ENCODE measurements around the gene MUC13.

Gene MUC13, protein sequence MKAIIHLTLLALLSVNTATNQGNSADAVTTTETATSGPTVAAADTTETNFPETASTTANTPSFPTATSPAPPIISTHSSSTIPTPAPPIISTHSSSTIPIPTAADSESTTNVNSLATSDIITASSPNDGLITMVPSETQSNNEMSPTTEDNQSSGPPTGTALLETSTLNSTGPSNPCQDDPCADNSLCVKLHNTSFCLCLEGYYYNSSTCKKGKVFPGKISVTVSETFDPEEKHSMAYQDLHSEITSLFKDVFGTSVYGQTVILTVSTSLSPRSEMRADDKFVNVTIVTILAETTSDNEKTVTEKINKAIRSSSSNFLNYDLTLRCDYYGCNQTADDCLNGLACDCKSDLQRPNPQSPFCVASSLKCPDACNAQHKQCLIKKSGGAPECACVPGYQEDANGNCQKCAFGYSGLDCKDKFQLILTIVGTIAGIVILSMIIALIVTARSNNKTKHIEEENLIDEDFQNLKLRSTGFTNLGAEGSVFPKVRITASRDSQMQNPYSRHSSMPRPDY

DNA sequence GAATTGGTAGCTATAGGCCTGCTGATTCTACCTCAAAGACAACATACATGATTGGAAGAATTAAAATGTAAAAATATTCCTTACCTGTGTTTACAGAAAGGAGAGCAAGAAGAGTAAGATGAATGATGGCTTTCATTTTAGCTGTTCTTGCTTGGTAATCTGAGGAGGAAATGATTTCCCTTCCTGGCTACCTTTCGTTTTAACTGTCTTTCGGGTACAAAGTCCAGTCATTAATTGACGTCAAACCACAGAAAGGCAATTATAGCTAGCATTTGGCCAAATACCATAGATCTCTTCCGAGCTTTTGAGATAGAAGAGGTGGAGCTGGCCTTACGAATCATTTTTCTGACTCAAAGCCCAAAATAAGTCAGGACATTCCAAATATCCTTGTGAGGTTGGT is at the start of gene MUC13:
Gene MUC13, minus strand, starts transcription at position 175 of the 400 bp plus-strand sequence. Its CDS starts 39 bp downstream, at position 136.
- no peak within 1 kb of the TSS for H3K4me3 Mint-ChIP-seq

DNA sequence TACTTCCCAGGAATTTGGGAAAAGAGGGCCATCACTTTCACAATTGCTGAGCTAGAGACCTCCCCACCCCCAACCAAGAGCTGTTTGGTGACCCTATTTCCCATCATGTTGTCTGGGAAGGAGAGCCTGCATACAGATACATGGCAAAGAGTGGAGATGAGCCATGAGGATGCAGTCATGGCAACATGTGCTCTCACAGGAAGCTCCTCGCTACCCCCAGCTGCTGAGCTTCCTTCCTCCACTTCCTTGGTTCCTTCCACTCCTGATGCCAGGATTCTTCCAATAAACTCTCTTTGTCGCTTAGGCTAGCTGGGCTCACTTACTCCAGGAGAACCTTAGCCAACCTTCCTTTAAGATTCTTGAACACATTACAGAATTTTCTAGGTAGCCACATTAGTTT is 48.3 kb upstream of the MUC13 start:
- H3K4me3 Mint-ChIP-seq: no peak overlapping the region
- no peak for DNase-seq (ENCODE audit: low spot score)
- H3K27me3 Mint-ChIP-seq (ENCODE audit: low read depth): no peaks in the 10 kb centered on the region
- no peak overlapping the region for H3K27ac Mint-ChIP-seq
- H3K9me3 Mint-ChIP-seq: no peaks in the 10 kb centered on the region
- H3K4me1 Mint-ChIP-seq (ENCODE audit: low read depth): peaks cover 3% of the 10 kb centered on the region
- H3K36me3 Mint-ChIP-seq (ENCODE audit: low read depth): peaks cover 20% of the 10 kb centered on the region

More for the DNA sequence above, at the start of gene MUC13:
- H3K9me3 Mint-ChIP-seq: no peaks in the 10 kb centered on the region
- no peak within 1 kb of the TSS for H3K27ac Mint-ChIP-seq
- H3K27me3 Mint-ChIP-seq (ENCODE audit: low read depth): peaks cover 37% of the 10 kb centered on the region
- no peak for DNase-seq (ENCODE audit: low spot score)
- H3K4me1 Mint-ChIP-seq (ENCODE audit: low read depth): no peaks in the 10 kb centered on the region
- H3K36me3 Mint-ChIP-seq (ENCODE audit: low read depth): no peaks in the 10 kb centered on the region

DNA sequence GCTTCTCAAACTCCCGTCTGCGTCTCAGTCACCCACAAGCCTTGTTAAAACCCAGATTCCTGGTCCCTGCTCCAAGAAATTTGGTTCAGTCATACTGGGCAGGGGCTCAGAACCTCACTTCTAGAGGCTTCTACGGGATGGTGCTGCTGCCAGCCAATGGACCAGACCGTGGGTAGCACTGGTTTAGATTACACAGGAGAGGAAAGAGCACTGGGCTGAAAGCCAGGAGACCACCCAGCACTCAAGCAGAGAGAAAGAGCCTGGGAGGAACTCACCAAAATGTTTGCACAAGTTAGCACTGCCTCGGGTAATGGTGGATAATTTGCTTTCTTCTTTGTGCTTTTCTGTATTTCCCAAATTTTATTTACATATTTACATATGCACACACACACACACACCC is 46.9 kb upstream of the MUC13 start:
- no peak overlapping the region for H3K4me3 Mint-ChIP-seq
- H3K4me1 Mint-ChIP-seq (ENCODE audit: low read depth): peaks cover 3% of the 10 kb centered on the region

DNA sequence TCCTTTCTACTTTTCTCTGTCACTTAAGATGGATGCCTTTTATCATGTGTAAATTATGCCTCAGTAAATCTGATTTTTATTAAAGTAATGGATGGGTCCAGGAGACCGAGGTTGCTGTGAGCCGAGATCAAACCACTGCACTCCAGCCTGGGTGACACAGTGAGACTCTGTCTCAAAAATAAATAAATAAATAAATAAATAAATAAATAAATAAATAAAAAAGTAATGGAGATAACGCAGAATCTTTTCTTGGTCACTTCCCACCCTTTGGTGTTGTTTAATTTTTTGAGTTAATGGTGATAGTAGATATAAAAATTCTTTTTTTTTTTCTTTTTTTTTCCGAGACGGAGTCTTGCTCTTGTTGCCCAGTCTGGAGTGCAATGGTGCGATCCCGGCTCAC is 44.1 kb upstream of the MUC13 start:
- no peaks in the 10 kb centered on the region for H3K9me3 Mint-ChIP-seq
- no peak overlapping the region for H3K4me3 Mint-ChIP-seq
- no peak for DNase-seq (ENCODE audit: low spot score)
- H3K27ac Mint-ChIP-seq: no peak overlapping the region
- H3K27me3 Mint-ChIP-seq (ENCODE audit: low read depth): no peaks in the 10 kb centered on the region
- peaks cover 4% of the 10 kb centered on the region for H3K4me1 Mint-ChIP-seq (ENCODE audit: low read depth)
- H3K36me3 Mint-ChIP-seq (ENCODE audit: low read depth): peaks cover 20% of the 10 kb centered on the region

More for the DNA sequence above, 46.9 kb upstream of the MUC13 start:
- H3K36me3 Mint-ChIP-seq (ENCODE audit: low read depth): peaks cover 29% of the 10 kb centered on the region
- no peaks in the 10 kb centered on the region for H3K27me3 Mint-ChIP-seq (ENCODE audit: low read depth)
- DNase-seq (ENCODE audit: low spot score): no peak
- H3K27ac Mint-ChIP-seq: no peak overlapping the region
- no peaks in the 10 kb centered on the region for H3K9me3 Mint-ChIP-seq

DNA sequence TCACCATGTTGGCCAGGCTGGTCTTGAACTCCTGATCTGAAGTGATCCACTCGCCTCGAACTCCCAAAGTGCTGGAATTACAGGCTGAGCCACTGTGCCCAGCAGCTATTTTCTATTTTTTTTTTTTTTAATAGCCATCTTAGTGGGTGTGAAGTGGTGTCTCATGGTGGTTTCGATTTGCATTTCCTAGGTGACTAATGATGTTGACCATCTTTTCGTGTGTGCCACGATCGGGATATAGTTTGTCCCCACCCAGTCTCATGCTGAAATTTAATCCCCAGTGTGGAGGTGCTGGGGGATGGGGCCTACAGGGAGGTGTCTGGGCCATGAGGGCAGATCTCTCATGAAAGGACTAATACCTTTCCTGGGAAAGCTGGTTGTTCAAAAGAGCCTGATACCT is 41.8 kb upstream of the MUC13 start:
- H3K4me1 Mint-ChIP-seq (ENCODE audit: low read depth): peaks cover 4% of the 10 kb centered on the region
- H3K9me3 Mint-ChIP-seq: no peaks in the 10 kb centered on the region
- no peak for DNase-seq (ENCODE audit: low spot score)
- no peak overlapping the region for H3K4me3 Mint-ChIP-seq
- H3K27me3 Mint-ChIP-seq (ENCODE audit: low read depth): no peaks in the 10 kb centered on the region
- peaks cover 23% of the 10 kb centered on the region for H3K36me3 Mint-ChIP-seq (ENCODE audit: low read depth)
- H3K27ac Mint-ChIP-seq: no peak overlapping the region

DNA sequence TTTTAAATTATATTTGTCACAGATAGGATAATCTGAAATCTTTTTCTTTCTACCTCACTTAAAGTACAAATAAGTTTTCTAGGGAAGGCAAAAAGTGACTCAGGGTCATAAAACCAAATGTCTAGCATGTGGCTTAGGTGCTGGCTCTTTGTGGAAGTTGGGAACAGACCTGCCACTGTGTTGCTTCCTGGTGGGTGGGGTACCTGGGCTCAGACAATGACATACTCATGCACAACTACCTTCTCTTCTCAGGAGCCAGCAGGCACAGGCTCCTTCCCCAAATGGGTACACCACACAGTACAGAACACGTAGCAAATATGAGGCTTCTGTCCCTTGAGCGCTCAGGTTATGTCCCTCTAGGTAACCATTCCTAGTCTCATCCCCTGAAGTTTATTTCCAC is 40.1 kb upstream of the MUC13 start:
- H3K27me3 Mint-ChIP-seq (ENCODE audit: low read depth): no peaks in the 10 kb centered on the region
- H3K36me3 Mint-ChIP-seq (ENCODE audit: low read depth): peaks cover 31% of the 10 kb centered on the region
- H3K4me3 Mint-ChIP-seq: no peak overlapping the region
- DNase-seq (ENCODE audit: low spot score): no peak
- H3K9me3 Mint-ChIP-seq: no peaks in the 10 kb centered on the region
- H3K4me1 Mint-ChIP-seq (ENCODE audit: low read depth): peaks cover 4% of the 10 kb centered on the region
- no peak overlapping the region for H3K27ac Mint-ChIP-seq

DNA sequence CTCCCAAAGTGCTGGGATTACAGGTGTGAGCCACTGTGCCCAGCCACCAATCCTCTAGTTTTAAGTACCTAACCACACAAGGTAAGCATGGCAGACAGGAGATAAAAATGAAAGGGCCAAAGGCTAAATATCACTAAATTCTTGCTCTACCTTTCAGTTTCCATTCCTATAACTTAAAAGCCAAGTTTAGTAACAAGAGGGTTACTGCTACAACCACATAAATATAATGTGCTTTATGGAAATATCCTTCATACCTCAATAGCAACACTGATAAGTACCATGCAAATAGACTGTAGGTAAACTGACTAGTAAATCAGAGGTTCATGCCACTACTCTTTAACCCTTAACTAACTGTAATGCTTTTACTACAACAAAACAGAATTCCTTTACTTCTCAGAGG is 38.7 kb upstream of the MUC13 start:
- Mint-ChIP-seq H3K27ac (no peak overlapping the region), H3K36me3 (ENCODE audit: low read depth) (peaks cover 31% of the 10 kb centered on the region), H3K9me3 (no peaks in the 10 kb centered on the region)

DNA sequence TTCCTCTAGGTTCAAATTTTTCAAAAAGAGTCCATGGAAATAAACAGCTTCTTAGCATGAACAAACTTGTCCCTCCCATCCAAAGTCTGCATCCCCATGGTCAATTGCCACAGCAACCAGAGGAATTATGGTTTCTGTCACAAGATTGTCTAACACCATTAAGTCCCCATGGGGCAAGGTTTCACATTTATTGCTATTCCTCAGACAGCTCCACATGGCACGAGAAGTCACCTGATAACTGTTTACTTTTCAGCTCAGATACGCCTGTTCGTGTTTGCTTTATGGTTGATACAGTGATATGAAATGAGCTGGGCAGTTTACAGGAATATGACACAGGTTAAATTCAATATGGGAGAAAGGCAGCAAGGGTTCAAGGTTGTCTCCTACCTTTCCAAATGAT is 37.9 kb upstream of the MUC13 start:
- H3K9me3 Mint-ChIP-seq: no peaks in the 10 kb centered on the region
- H3K36me3 Mint-ChIP-seq (ENCODE audit: low read depth): peaks cover 26% of the 10 kb centered on the region
- H3K4me3 Mint-ChIP-seq: no peak overlapping the region
- H3K27ac Mint-ChIP-seq: no peak overlapping the region
- H3K27me3 Mint-ChIP-seq (ENCODE audit: low read depth): no peaks in the 10 kb centered on the region
- DNase-seq (ENCODE audit: low spot score): no peak
- peaks cover 4% of the 10 kb centered on the region for H3K4me1 Mint-ChIP-seq (ENCODE audit: low read depth)

More for the DNA sequence above, 38.7 kb upstream of the MUC13 start:
- Mint-ChIP-seq H3K4me3 (no peak overlapping the region), H3K27me3 (ENCODE audit: low read depth) (no peaks in the 10 kb centered on the region), H3K4me1 (ENCODE audit: low read depth) (peaks cover 4% of the 10 kb centered on the region)
- no peak for DNase-seq (ENCODE audit: low spot score)

DNA sequence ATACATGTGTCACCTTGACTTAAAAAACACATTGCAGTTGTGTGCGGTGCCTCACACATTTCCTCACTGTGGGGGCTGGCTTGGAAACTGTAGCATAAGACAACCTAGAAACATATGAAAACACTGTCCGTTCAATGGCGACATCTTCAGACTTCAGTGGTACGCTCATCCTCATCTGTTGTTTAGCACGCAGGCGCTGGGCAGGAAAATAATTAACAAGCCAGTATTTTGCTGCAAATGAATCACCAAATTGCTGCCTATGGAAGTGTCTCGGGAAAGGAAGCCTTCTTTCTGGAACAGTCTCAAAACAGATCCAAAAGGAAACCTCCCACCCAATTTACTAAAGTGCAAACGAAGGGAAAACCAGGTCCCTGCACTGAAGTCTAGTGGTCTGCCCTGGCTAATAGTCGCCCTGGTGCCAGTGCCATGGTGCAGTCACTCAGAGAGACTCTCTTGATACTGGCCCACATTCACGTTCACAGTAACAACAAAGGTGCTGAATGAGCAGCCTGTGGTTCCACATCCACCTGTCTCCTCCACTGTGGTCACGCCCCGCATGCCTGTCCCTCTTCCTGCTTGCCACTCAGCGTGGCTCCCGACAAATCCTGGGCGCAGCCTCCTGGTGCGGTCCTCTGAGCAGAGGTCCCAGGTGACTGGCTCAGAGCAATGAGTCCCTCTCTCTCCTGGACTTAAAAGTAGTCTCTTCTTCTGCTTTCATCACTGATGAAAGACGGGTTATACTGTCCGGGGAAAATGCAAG is 35.6 kb upstream of the MUC13 start:
- Mint-ChIP-seq H3K36me3 (ENCODE audit: low read depth) (peaks cover 18% of the 10 kb centered on the region), H3K27me3 (ENCODE audit: low read depth) (no peaks in the 10 kb centered on the region), H3K27ac (no peak overlapping the region), H3K4me3 (no peak overlapping the region), H3K4me1 (ENCODE audit: low read depth) (no peaks in the 10 kb centered on the region), H3K9me3 (no peaks in the 10 kb centered on the region)
- no peak for DNase-seq (ENCODE audit: low spot score)

DNA sequence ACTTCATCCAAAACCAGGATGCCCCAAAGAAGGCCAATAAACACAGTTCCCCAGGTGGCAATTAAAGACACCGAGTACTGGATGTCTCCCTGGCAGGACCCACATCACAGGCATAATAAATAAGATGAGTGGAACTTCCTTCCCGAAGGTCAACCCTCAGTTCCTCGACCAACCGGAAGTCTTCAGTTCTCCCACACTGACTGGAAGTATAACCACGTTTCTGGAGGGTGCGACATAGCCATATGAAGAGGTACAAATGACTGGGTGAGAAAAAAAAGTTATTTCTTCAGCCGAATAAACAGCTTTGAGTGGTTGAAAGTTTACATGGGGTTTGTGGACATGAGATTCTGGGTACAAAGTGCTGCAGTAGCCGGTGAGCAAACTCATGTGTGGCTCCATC is 34.6 kb upstream of the MUC13 start:
- no peaks in the 10 kb centered on the region for H3K27me3 Mint-ChIP-seq (ENCODE audit: low read depth)
- H3K36me3 Mint-ChIP-seq (ENCODE audit: low read depth): peaks cover 18% of the 10 kb centered on the region
- H3K9me3 Mint-ChIP-seq: no peaks in the 10 kb centered on the region
- no peak overlapping the region for H3K27ac Mint-ChIP-seq
- DNase-seq (ENCODE audit: low spot score): no peak
- no peaks in the 10 kb centered on the region for H3K4me1 Mint-ChIP-seq (ENCODE audit: low read depth)
- H3K4me3 Mint-ChIP-seq: no peak overlapping the region

DNA sequence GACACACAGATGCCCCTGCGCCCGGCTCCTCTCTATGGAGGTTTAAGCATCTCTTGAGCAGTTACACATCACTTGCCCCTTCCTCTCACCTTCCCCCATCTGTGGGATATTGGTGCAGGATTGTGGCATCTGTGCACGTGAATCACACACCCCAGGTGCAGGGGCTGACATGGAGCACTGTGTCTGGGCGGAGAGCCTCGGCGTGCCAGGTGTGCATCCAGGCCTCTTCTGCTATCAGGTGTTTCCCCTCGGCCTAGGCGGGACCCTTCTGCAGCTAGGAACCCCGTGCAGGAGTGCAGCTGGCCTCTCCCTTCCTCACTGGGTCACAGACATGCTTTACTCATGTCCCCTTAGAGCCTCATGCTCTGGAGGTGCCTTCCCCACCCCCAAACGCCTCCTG is 33.4 kb upstream of the MUC13 start:
- Mint-ChIP-seq H3K4me3 (no peak overlapping the region), H3K27ac (no peak overlapping the region), H3K27me3 (ENCODE audit: low read depth) (peaks cover 2% of the 10 kb centered on the region), H3K36me3 (ENCODE audit: low read depth) (peaks cover 18% of the 10 kb centered on the region), H3K9me3 (no peaks in the 10 kb centered on the region), H3K4me1 (ENCODE audit: low read depth) (no peaks in the 10 kb centered on the region)
- DNase-seq (ENCODE audit: low spot score): no peak

DNA sequence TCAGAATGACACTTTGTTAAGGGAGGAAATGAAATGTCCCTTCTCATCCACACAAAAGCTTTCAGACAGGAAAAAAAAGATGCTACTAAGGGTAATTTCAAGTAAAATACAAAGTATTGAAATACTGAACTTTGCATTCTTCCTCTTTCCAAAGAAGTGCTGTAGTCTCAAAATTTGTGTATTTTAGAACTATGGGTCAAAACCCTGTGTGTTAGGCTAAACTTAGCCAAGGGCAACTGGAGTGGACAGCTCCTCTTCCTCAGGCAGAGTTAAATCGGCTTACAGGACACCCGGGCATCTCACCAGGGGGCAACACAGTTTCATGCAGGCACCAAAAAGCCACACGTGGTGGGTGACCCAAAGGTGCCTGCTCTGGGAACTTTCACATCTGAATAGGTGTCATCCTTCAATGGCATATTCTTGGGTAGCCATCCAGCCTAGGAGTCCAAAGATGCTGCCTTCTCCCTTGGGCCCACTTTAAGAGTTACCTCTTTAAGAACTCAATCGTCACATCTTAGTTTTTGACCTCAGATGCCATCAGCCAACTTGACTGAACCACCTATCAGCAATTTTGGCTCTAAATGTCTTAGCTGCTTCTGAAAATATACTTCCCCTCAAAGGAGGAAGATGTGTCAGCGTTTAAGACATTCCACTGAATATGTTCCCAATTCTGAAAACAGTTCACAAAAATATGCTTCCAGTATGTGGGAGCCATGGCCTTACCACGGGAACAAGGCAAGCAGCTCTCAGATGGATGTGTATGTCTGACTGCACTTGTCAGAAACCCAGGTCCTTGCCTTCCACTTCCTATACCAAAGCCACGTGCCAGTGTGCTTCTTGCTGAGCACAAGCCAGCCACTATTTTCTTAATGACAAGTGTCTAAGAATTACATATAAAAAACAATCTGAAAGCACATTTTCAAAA is 32.2 kb upstream of the MUC13 start:
- Mint-ChIP-seq H3K4me1 (ENCODE audit: low read depth) (no peaks in the 10 kb centered on the region), H3K36me3 (ENCODE audit: low read depth) (peaks cover 14% of the 10 kb centered on the region), H3K27me3 (ENCODE audit: low read depth) (peaks cover 10% of the 10 kb centered on the region), H3K27ac (no peak overlapping the region), H3K4me3 (no peak overlapping the region), H3K9me3 (no peaks in the 10 kb centered on the region)
- no peak for DNase-seq (ENCODE audit: low spot score)

DNA sequence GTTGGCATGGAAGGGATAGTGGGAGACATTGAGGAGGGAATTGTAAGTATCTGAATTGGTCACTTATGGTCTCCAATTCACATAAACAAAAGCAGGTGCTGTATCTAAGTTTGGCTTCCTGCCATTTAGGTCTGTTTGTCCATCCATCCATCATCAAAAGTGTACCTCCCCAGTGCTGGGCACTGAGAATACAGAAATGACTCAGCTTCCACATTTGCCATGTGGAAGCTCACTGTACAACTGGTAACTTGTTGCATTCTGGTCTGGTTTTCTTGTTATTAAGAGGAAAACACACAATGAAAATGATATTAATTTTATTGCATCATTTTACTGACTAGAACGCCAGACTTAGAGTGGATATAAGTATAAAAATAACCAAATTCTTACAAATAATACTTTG is 30.9 kb upstream of the MUC13 start:
- Mint-ChIP-seq H3K27ac (no peak overlapping the region), H3K4me3 (no peak overlapping the region), H3K4me1 (ENCODE audit: low read depth) (no peaks in the 10 kb centered on the region), H3K36me3 (ENCODE audit: low read depth) (peaks cover 9% of the 10 kb centered on the region), H3K9me3 (no peaks in the 10 kb centered on the region), H3K27me3 (ENCODE audit: low read depth) (peaks cover 10% of the 10 kb centered on the region)
- no peak for DNase-seq (ENCODE audit: low spot score)
